ENCODE data around the gene PNMA3. TPM values are rescaled to one million over a fixed set of nuclear protein-coding genes. Genes with fewer than 3 reads are reported as not detected.
"Not testable (repeated sequence)": the region's sequence is repeated elsewhere in the genome, so short reads cannot be mapped to it uniquely, and the experiment has no call there.

PNMA3 gene
- total and polyA plus RNA-seq, 2 donors from 2014 or later: 1.7 to 4.3 TPM

GRCh38 chrX:153061732-153062131 is 5.5 kb downstream of the PNMA3 start:
- Histone ChIP-seq H3K9me3 (ENCODE audit: control insufficient read depth in 2 of 3, insufficient read depth in 1 of 3, low read length in 3 of 3) (peaks cover 0 to 2% (median 0%) of the 10 kb centered on the region in 3 donors), H3K36me3 (ENCODE audit: control insufficient read depth in 2 of 3, insufficient read depth in 3 of 3, low read length in 3 of 3) (no peaks in the 10 kb centered on the region), H3K9ac (ENCODE audit: low read length in 3 of 3) (no peak overlapping the region), H3K27me3 (ENCODE audit: control insufficient read depth, insufficient read depth, low read length) (no peaks in the 10 kb centered on the region), H3K4me1 (ENCODE audit: control insufficient read depth in 2 of 3, insufficient read depth in 2 of 3, low read depth in 1 of 3, low read length in 3 of 3) (no peaks in the 10 kb centered on the region), H3K27ac (ENCODE audit: low read depth in 2 of 2, low read length in 2 of 2) (no peak overlapping the region), H3K4me3 (ENCODE audit: low read length in 3 of 3) (no peak overlapping the region)
- DNase-seq (no peak), FAIRE-seq (no peak)
- no peak for TF ChIP-seq CTCF (IDR thresholded peaks at IDR 0.05; ENCODE audit: borderline replicate concordance, extremely low read depth, insufficient read depth)
- intact Hi-C loops (cut with DNase I): no loop called here

DNA sequence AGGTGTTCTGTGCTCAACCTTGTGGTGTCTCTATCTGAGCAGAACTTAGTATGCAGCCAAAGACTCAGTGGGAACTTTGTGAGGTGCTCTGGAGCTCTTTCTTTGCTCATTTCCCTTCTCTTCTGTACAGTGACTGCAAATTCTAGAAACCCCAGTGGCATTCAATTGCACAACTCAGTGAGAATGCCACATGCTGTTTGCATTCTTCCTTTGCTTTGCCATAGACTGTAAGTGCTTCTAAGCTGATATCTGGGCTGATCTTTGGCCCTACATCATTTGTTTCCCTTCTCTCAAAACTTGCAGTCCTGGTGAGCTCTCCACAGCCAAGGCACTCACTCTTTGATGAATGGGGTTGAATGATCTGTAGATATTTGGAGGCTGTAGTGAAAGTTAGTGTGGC is 7.0 kb downstream of the PNMA3 start:
- FAIRE-seq: no peak
- intact Hi-C loops (cut with DNase I): no loop called here
- TF ChIP-seq CTCF (IDR thresholded peaks at IDR 0.05; ENCODE audit: borderline replicate concordance, extremely low read depth, insufficient read depth): no peak
- Histone ChIP-seq H3K9me3 (ENCODE audit: control insufficient read depth in 2 of 3, insufficient read depth in 1 of 3, low read length in 3 of 3) (no peaks in the 10 kb centered on the region), H3K4me3 (ENCODE audit: low read length in 3 of 3) (no peak overlapping the region), H3K4me1 (ENCODE audit: control insufficient read depth in 2 of 3, insufficient read depth in 2 of 3, low read depth in 1 of 3, low read length in 3 of 3) (no peaks in the 10 kb centered on the region), H3K27ac (ENCODE audit: low read depth in 2 of 2, low read length in 2 of 2) (no peak overlapping the region), H3K9ac (ENCODE audit: low read length in 3 of 3) (no peak overlapping the region), H3K27me3 (ENCODE audit: control insufficient read depth, insufficient read depth, low read length) (no peaks in the 10 kb centered on the region), H3K36me3 (ENCODE audit: control insufficient read depth in 2 of 3, insufficient read depth in 3 of 3, low read length in 3 of 3) (no peaks in the 10 kb centered on the region)
- DNase-seq: no peak

- no peak for TF ChIP-seq CTCF (IDR thresholded peaks at IDR 0.05; ENCODE audit: borderline replicate concordance, extremely low read depth, insufficient read depth)
- Histone ChIP-seq H3K4me3 (ENCODE audit: low read length in 3 of 3) (no peak overlapping the region), H3K9ac (ENCODE audit: low read length in 3 of 3) (no peak overlapping the region), H3K9me3 (ENCODE audit: control insufficient read depth in 2 of 3, insufficient read depth in 1 of 3, low read length in 3 of 3) (no peaks in the 10 kb centered on the region), H3K27ac (ENCODE audit: low read depth in 2 of 2, low read length in 2 of 2) (no peak overlapping the region), H3K36me3 (ENCODE audit: control insufficient read depth in 2 of 3, insufficient read depth in 3 of 3, low read length in 3 of 3) (no peaks in the 10 kb centered on the region), H3K27me3 (ENCODE audit: control insufficient read depth, insufficient read depth, low read length) (no peaks in the 10 kb centered on the region), H3K4me1 (ENCODE audit: control insufficient read depth in 2 of 3, insufficient read depth in 2 of 3, low read depth in 1 of 3, low read length in 3 of 3) (no peaks in the 10 kb centered on the region)
- intact Hi-C loops (cut with DNase I): no loop called here
- DNase-seq (no peak), FAIRE-seq (no peak)
These were observed 7.8 kb downstream of the PNMA3 start for GRCh38 chrX:153064061-153064460.

- no peak for TF ChIP-seq CTCF (IDR thresholded peaks at IDR 0.05; ENCODE audit: borderline replicate concordance, extremely low read depth, insufficient read depth)
- Histone ChIP-seq H3K27ac (ENCODE audit: low read depth in 2 of 2, low read length in 2 of 2) (no peak overlapping the region), H3K27me3 (ENCODE audit: control insufficient read depth, insufficient read depth, low read length) (no peaks in the 10 kb centered on the region), H3K4me3 (ENCODE audit: low read length in 3 of 3) (no peak overlapping the region), H3K36me3 (ENCODE audit: control insufficient read depth in 2 of 3, insufficient read depth in 3 of 3, low read length in 3 of 3) (no peaks in the 10 kb centered on the region), H3K9ac (ENCODE audit: low read length in 3 of 3) (no peak overlapping the region), H3K9me3 (ENCODE audit: control insufficient read depth in 2 of 3, insufficient read depth in 1 of 3, low read length in 3 of 3) (no peaks in the 10 kb centered on the region), H3K4me1 (ENCODE audit: control insufficient read depth in 2 of 3, insufficient read depth in 2 of 3, low read depth in 1 of 3, low read length in 3 of 3) (no peaks in the 10 kb centered on the region)
- FAIRE-seq (no peak), DNase-seq (no peak)
- intact Hi-C loops (cut with DNase I): no loop called here
These were observed 9.1 kb downstream of the PNMA3 start for GRCh38 chrX:153065389-153065788.

DNA sequence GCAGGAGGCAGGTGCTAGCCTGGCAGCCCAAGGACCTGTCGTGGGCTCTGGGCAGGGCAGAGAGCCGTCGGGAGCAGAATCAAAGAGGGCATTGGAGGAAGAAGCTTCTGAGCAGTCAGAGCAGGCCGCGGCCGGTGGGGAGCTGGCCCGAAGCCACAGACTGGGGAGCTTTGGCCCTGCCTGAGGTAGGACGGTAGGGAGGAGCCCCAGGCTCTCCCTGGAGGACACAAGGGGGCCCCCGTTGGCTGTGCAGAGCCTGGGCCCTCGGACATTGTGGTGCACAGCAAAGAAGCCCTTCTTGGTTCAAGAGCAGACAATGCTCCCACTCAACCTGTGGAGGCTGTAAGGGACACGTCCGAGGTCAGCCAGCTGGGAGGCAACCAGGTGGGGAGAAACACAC is 10.1 kb downstream of the PNMA3 start:
- H3K27ac ChIP-seq (ENCODE audit: low read depth in 2 of 2, low read length in 2 of 2); DNase-seq; H3K4me1 ChIP-seq (ENCODE audit: control insufficient read depth in 2 of 3, insufficient read depth in 2 of 3, low read depth in 1 of 3, low read length in 3 of 3); intact Hi-C loops (cut with DNase I); FAIRE-seq; H3K36me3 ChIP-seq (ENCODE audit: control insufficient read depth in 2 of 3, insufficient read depth in 3 of 3, low read length in 3 of 3); H3K9me3 ChIP-seq (ENCODE audit: control insufficient read depth in 2 of 3, insufficient read depth in 1 of 3, low read length in 3 of 3); H3K9ac ChIP-seq (ENCODE audit: low read length in 3 of 3); H3K27me3 ChIP-seq (ENCODE audit: control insufficient read depth, insufficient read depth, low read length); H3K4me3 ChIP-seq (ENCODE audit: low read length in 3 of 3): not testable (repeated sequence)
